ENCODE results near the gene OR6F1. TPM values are rescaled to one million over a fixed set of nuclear protein-coding genes. Genes with fewer than 3 reads are reported as not detected.

Gene OR6F1
- total RNA-seq, 2 donors from 2014 or later = not detected

Other genes starting within 250 kb of the OR6F1 start
- gene OR2C3, start 180.2 kb downstream of the OR6F1 start, total RNA-seq = not detected
- under 1 TPM in 1 of 2 donors, not detected in 1; 0.59 TPM for gene GCSAML, start 167.5 kb downstream of the OR6F1 start, total RNA-seq
- not detected for gene OR2G2, start 128.3 kb downstream of the OR6F1 start, total RNA-seq
- not detected for gene OR2G3, start 111.1 kb downstream of the OR6F1 start, total RNA-seq
- gene OR13G1, start 36.9 kb downstream of the OR6F1 start, total RNA-seq = not detected
- gene OR14K1, start 22.0 kb upstream of the OR6F1 start, total RNA-seq = not detected
- not detected for gene OR14A2, start 31.5 kb upstream of the OR6F1 start, total RNA-seq
- gene OR1C1, start 43.9 kb upstream of the OR6F1 start, total RNA-seq = not detected
- not detected for gene OR14A16, start 107.5 kb upstream of the OR6F1 start, total RNA-seq
- not detected for gene OR11L1, start 125.2 kb upstream of the OR6F1 start, total RNA-seq
- under 1 TPM; 0.32 to 0.60 TPM for gene TRIM58, start 140.5 kb upstream of the OR6F1 start, total RNA-seq
- under 1 TPM in 1 of 2 donors, not detected in 1; 0.26 TPM for gene OR2W3, start 178.9 kb upstream of the OR6F1 start, total RNA-seq
- gene OR2T8, start 203.6 kb upstream of the OR6F1 start, total RNA-seq = not detected
- gene OR2AJ1, start 208.2 kb upstream of the OR6F1 start, total RNA-seq = not detected
- not detected for gene OR2L8, start 232.2 kb upstream of the OR6F1 start, total RNA-seq
- gene OR2AK2, start 248.6 kb upstream of the OR6F1 start, total RNA-seq = not detected

All from left cardiac atrium (tissue), 2 donors.